ENCODE measurements around the gene ARHGAP42. TPM values are rescaled to one million over a fixed set of nuclear protein-coding genes. Genes with fewer than 3 reads are reported as not detected.
"Not testable (repeated sequence)": the region's sequence is repeated elsewhere in the genome, so short reads cannot be mapped to it uniquely, and the experiment has no call there.

ARHGAP42 gene
- total RNA-seq, 5 donors from 2014 or later (not counting 1 experiment from before 2014, with no cell fraction given), result 0.13 to 0.82 (median 0.49) TPM

GRCh38 chr11:100641456-100641855, 45.6 kb upstream of the ARHGAP42 start:
- POLR2A ChIA-PET, result interaction anchor here in 1 of 2 donors (0.6 kb wide), 1 partner anchor 21 kb away, joined by 8 read pairs; no protein-coding TSS in a partner anchor
- H3K27ac Mint-ChIP-seq, result no peak overlapping the region
- Histone ChIP-seq H3K9me3 (no peaks in the 10 kb centered on the region), H3K27ac (ENCODE audit: low read length) (no peak overlapping the region), H3K4me1 (ENCODE audit: control insufficient read depth in 1 of 2, extremely low read depth in 1 of 2, insufficient read depth in 2 of 2, low read length in 2 of 2) (no peaks in the 10 kb centered on the region), H3K36me3 (ENCODE audit: control insufficient read depth in 2 of 2, extremely low read depth in 1 of 2, insufficient read depth in 1 of 2, low read length in 1 of 2) (no peaks in the 10 kb centered on the region), H3K4me3 (ENCODE audit: control insufficient read depth in 1 of 2, extremely low read depth in 1 of 2, low read length in 1 of 2) (no peak overlapping the region), H3K27me3 (replicated peaks in 1 of 2; ENCODE audit: control insufficient read depth in 2 of 2, extremely low read depth in 1 of 2, insufficient read depth in 2 of 2, low read length in 1 of 2) (no peaks in the 10 kb centered on the region)
- H3K27me3 Mint-ChIP-seq, result no peaks in the 10 kb centered on the region
- H3K36me3 Mint-ChIP-seq, result no peaks in the 10 kb centered on the region
- no peak for ATAC-seq (replicated peaks in 1 of 4)
- CTCF ChIA-PET, result no interaction called here
- peaks cover 4 to 8% (median 5%) of the 10 kb centered on the region in 3 donors for H3K9me3 Mint-ChIP-seq
- H3K4me3 Mint-ChIP-seq, result no peak overlapping the region
- no CpG with 5 or more reads among the region's 5 CpGs for WGBS (ENCODE audit: insufficient coverage)
- H3K4me1 Mint-ChIP-seq, result no peaks in the 10 kb centered on the region
- DNase-seq, result no peak

DNA sequence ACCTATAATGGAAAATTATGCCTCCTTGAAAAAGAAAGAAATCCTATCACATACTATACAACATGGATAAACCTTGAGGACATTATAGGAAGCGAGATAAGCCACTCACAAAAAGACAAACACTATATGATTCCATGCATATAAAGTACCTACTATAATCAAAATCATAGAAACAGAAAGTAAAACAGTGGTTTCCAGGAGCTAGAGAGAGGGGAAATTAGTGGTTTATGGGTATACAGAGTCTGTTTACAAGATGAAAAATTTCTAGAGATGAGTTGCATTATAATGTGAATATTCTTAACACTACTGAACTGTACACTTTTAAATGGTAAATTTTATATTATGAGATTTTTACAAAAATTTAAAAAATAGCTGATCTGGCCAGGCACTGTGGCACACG, 40.5 kb upstream of the ARHGAP42 start:
- Histone ChIP-seq H3K27ac (ENCODE audit: low read length) (no peak overlapping the region), H3K4me3 (ENCODE audit: control insufficient read depth in 1 of 2, extremely low read depth in 1 of 2, low read length in 1 of 2) (no peak overlapping the region), H3K4me1 (ENCODE audit: control insufficient read depth in 1 of 2, extremely low read depth in 1 of 2, insufficient read depth in 2 of 2, low read length in 2 of 2) (no peaks in the 10 kb centered on the region), H3K9me3 (no peaks in the 10 kb centered on the region), H3K27me3 (replicated peaks in 1 of 2; ENCODE audit: control insufficient read depth in 2 of 2, extremely low read depth in 1 of 2, insufficient read depth in 2 of 2, low read length in 1 of 2) (no peaks in the 10 kb centered on the region), H3K36me3 (ENCODE audit: control insufficient read depth in 2 of 2, extremely low read depth in 1 of 2, insufficient read depth in 1 of 2, low read length in 1 of 2) (no peaks in the 10 kb centered on the region)
- CTCF ChIA-PET, result no interaction called here
- H3K9me3 Mint-ChIP-seq, result peaks cover 9 to 19% (median 15%) of the 10 kb centered on the region in 3 donors
- no CpG with 5 or more reads among the region's 2 CpGs for WGBS (ENCODE audit: insufficient coverage)
- no peaks in the 10 kb centered on the region for H3K4me1 Mint-ChIP-seq
- H3K4me3 Mint-ChIP-seq, result no peak overlapping the region
- POLR2A ChIA-PET, result interaction anchor here in 1 of 2 donors (0.6 kb wide), 1 partner anchor 262 kb away, joined by 3 read pairs; no protein-coding TSS in a partner anchor
- H3K36me3 Mint-ChIP-seq, result no peaks in the 10 kb centered on the region
- H3K27me3 Mint-ChIP-seq, result no peaks in the 10 kb centered on the region
- ATAC-seq (replicated peaks in 1 of 4) (no peak), DNase-seq (no peak)
- no peak overlapping the region for H3K27ac Mint-ChIP-seq

DNA sequence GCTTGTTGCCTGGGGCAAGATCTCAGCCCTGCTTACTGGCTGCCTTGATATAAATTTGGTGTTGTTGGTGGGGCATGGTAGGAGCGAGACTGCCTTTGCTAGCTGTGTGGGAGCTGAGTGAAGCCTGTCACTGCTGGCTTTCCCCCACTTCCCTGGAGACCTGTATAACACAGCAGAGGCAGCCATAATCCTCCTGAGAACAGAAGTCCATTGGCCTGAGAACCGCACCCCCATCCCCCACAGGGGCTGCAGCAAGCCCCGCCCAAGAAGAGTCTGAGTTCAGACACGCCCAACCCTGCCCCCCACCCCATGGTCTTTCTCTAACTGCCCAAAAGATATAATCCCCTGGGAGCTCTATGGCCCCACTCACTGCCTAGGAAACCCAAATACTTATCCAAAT, 39.2 kb upstream of the ARHGAP42 start:
- no peak overlapping the region for H3K27ac Mint-ChIP-seq
- no peaks in the 10 kb centered on the region for H3K36me3 ChIP-seq (ENCODE audit: control insufficient read depth in 2 of 2, extremely low read depth in 1 of 2, insufficient read depth in 1 of 2, low read length in 1 of 2)
- no peaks in the 10 kb centered on the region for H3K4me1 Mint-ChIP-seq
- ChIA-PET CTCF (no interaction called here), POLR2A (no interaction called here)
- peaks cover 19 to 26% (median 23%) of the 10 kb centered on the region in 3 donors for H3K9me3 Mint-ChIP-seq
- H3K27me3 ChIP-seq (replicated peaks in 1 of 2; ENCODE audit: control insufficient read depth in 2 of 2, extremely low read depth in 1 of 2, insufficient read depth in 2 of 2, low read length in 1 of 2), result no peaks in the 10 kb centered on the region
- no peak overlapping the region for H3K4me3 ChIP-seq (ENCODE audit: control insufficient read depth in 1 of 2, extremely low read depth in 1 of 2, low read length in 1 of 2)
- no peak overlapping the region for H3K27ac ChIP-seq (ENCODE audit: low read length)
- H3K4me3 Mint-ChIP-seq, result no peak overlapping the region
- ATAC-seq (replicated peaks in 1 of 4) (no peak), DNase-seq (no peak)
- H3K4me1 ChIP-seq (ENCODE audit: control insufficient read depth in 1 of 2, extremely low read depth in 1 of 2, insufficient read depth in 2 of 2, low read length in 2 of 2), result no peaks in the 10 kb centered on the region
- WGBS (ENCODE audit: insufficient coverage), result 90% methylated on average over 2 of the region's 4 CpGs
- no peaks in the 10 kb centered on the region for H3K36me3 Mint-ChIP-seq
- no peaks in the 10 kb centered on the region for H3K27me3 Mint-ChIP-seq
- no peaks in the 10 kb centered on the region for H3K9me3 ChIP-seq

DNA sequence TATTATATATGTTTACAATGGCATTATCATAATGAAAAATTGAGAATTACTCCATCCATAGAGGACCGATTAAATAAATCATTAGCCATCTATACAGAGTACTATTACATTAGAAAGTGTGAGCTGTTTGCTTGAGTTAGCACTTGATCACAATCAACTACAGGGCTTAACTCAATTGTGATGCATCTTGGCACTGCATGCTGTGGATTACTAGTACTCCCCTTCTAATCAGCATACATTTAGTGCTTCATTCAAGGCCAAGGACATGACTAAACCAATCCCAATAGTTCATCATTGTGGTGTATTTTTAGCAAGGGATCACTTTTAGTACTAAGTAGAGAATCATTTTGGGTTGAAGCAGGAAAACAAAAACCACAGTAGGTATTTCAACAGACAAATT, 23.5 kb upstream of the ARHGAP42 start:
- no peak overlapping the region for H3K4me3 Mint-ChIP-seq
- no peaks in the 10 kb centered on the region for H3K27me3 Mint-ChIP-seq
- ATAC-seq (replicated peaks in 1 of 4), result no peak
- WGBS (ENCODE audit: insufficient coverage), result no CpG with 5 or more reads among the region's 1 CpG
- ChIA-PET POLR2A (no interaction called here), CTCF (no interaction called here)
- Histone ChIP-seq H3K27me3 (replicated peaks in 1 of 2; ENCODE audit: control insufficient read depth in 2 of 2, extremely low read depth in 1 of 2, insufficient read depth in 2 of 2, low read length in 1 of 2) (no peaks in the 10 kb centered on the region), H3K4me3 (ENCODE audit: control insufficient read depth in 1 of 2, extremely low read depth in 1 of 2, low read length in 1 of 2) (no peak overlapping the region), H3K4me1 (ENCODE audit: control insufficient read depth in 1 of 2, extremely low read depth in 1 of 2, insufficient read depth in 2 of 2, low read length in 2 of 2) (no peaks in the 10 kb centered on the region), H3K27ac (ENCODE audit: low read length) (no peak overlapping the region), H3K36me3 (ENCODE audit: control insufficient read depth in 2 of 2, extremely low read depth in 1 of 2, insufficient read depth in 1 of 2, low read length in 1 of 2) (no peaks in the 10 kb centered on the region), H3K9me3 (no peaks in the 10 kb centered on the region)
- H3K9me3 Mint-ChIP-seq, result peaks cover 9 to 10% (median 10%) of the 10 kb centered on the region in 3 donors
- DNase-seq, result no peak
- no peaks in the 10 kb centered on the region for H3K36me3 Mint-ChIP-seq
- H3K27ac Mint-ChIP-seq, result no peak overlapping the region
- H3K4me1 Mint-ChIP-seq, result no peaks in the 10 kb centered on the region

DNA sequence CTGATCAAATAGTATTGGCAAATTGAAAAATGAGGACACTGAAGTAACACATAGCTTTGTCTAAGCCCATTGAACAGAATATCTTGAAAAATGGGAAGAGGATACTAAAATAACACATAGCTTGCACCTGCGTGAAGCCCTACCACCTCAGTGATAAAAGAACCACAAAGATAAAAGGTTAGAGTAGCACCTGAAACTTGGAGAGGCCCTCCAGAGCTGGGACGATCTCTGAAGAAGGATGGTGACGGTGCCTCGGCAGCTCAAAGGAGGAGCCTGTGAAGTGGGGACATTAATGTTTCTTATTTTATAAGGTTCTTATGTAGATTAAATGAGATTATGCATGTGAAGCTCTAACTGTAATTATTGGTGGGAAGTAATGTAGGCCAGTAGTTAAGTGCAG, 23.1 kb upstream of the ARHGAP42 start:
- Mint-ChIP-seq H3K36me3 (no peaks in the 10 kb centered on the region), H3K4me1 (no peaks in the 10 kb centered on the region), H3K27ac (no peak overlapping the region), H3K9me3 (peaks cover 5 to 10% (median 6%) of the 10 kb centered on the region in 3 donors), H3K4me3 (no peak overlapping the region), H3K27me3 (no peaks in the 10 kb centered on the region)
- Histone ChIP-seq H3K27me3 (replicated peaks in 1 of 2; ENCODE audit: control insufficient read depth in 2 of 2, extremely low read depth in 1 of 2, insufficient read depth in 2 of 2, low read length in 1 of 2) (no peaks in the 10 kb centered on the region), H3K36me3 (ENCODE audit: control insufficient read depth in 2 of 2, extremely low read depth in 1 of 2, insufficient read depth in 1 of 2, low read length in 1 of 2) (no peaks in the 10 kb centered on the region), H3K4me3 (ENCODE audit: control insufficient read depth in 1 of 2, extremely low read depth in 1 of 2, low read length in 1 of 2) (no peak overlapping the region), H3K4me1 (ENCODE audit: control insufficient read depth in 1 of 2, extremely low read depth in 1 of 2, insufficient read depth in 2 of 2, low read length in 2 of 2) (no peaks in the 10 kb centered on the region), H3K27ac (ENCODE audit: low read length) (no peak overlapping the region), H3K9me3 (no peaks in the 10 kb centered on the region)
- 83% methylated on average over 3 of the region's 4 CpGs for WGBS (ENCODE audit: insufficient coverage)
- ChIA-PET CTCF (no interaction called here), POLR2A (no interaction called here)
- no peak for DNase-seq
- no peak for ATAC-seq (replicated peaks in 1 of 4)

- H3K27ac ChIP-seq (ENCODE audit: low read length); ATAC-seq (replicated peaks in 1 of 4); H3K27me3 ChIP-seq (replicated peaks in 1 of 2; ENCODE audit: control insufficient read depth in 2 of 2, extremely low read depth in 1 of 2, insufficient read depth in 2 of 2, low read length in 1 of 2); H3K4me1 ChIP-seq (ENCODE audit: control insufficient read depth in 1 of 2, extremely low read depth in 1 of 2, insufficient read depth in 2 of 2, low read length in 2 of 2); H3K4me3 Mint-ChIP-seq; H3K27me3 Mint-ChIP-seq; CTCF ChIA-PET; H3K27ac Mint-ChIP-seq; H3K36me3 Mint-ChIP-seq; H3K36me3 ChIP-seq (ENCODE audit: control insufficient read depth in 2 of 2, extremely low read depth in 1 of 2, insufficient read depth in 1 of 2, low read length in 1 of 2); DNase-seq; H3K4me3 ChIP-seq (ENCODE audit: control insufficient read depth in 1 of 2, extremely low read depth in 1 of 2, low read length in 1 of 2); H3K4me1 Mint-ChIP-seq; POLR2A ChIA-PET; H3K9me3 ChIP-seq: not testable (repeated sequence)
- no CpG with 5 or more reads among the region's 3 CpGs for WGBS (ENCODE audit: insufficient coverage)
- H3K9me3 Mint-ChIP-seq, result peaks cover 0 to 11% (median 7%) of the 10 kb centered on the region in 3 donors
Measured at GRCh38 chr11:100666816-100667215, 20.3 kb upstream of the ARHGAP42 start.

DNA sequence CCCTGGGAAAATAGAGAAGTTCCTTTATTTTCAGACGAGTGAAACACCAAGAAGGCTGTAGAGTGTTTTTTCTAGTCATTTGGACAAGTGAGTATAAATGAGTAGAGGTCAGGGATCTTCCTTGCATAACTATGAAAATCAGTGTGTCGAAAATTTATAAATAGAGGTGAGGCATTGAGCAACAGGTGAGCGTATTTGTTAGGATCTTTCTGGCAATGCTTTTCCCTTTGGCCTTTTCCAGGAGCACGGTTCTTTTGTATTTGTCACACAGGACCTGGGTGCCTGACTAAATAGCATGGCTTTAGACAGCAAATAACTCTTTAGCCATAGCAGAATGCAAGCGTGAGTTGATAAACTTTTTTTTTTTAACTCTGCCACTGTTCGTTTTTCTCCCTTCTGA, 19.6 kb upstream of the ARHGAP42 start:
- Mint-ChIP-seq H3K27ac (no peak overlapping the region), H3K9me3 (peaks cover 3 to 8% (median 6%) of the 10 kb centered on the region in 3 donors), H3K27me3 (no peaks in the 10 kb centered on the region), H3K4me1 (no peaks in the 10 kb centered on the region), H3K36me3 (no peaks in the 10 kb centered on the region), H3K4me3 (no peak overlapping the region)
- DNase-seq, result no peak
- POLR2A ChIA-PET, result no interaction called here
- CTCF ChIA-PET, result no interaction called here
- H3K4me1 ChIP-seq (ENCODE audit: control insufficient read depth in 1 of 2, extremely low read depth in 1 of 2, insufficient read depth in 2 of 2, low read length in 2 of 2), result no peaks in the 10 kb centered on the region
- no peak overlapping the region for H3K4me3 ChIP-seq (ENCODE audit: control insufficient read depth in 1 of 2, extremely low read depth in 1 of 2, low read length in 1 of 2)
- H3K27me3 ChIP-seq (replicated peaks in 1 of 2; ENCODE audit: control insufficient read depth in 2 of 2, extremely low read depth in 1 of 2, insufficient read depth in 2 of 2, low read length in 1 of 2), result no peaks in the 10 kb centered on the region
- no peak overlapping the region for H3K27ac ChIP-seq (ENCODE audit: low read length)
- H3K9me3 ChIP-seq, result no peaks in the 10 kb centered on the region
- no peaks in the 10 kb centered on the region for H3K36me3 ChIP-seq (ENCODE audit: control insufficient read depth in 2 of 2, extremely low read depth in 1 of 2, insufficient read depth in 1 of 2, low read length in 1 of 2)
- WGBS (ENCODE audit: insufficient coverage), result 71% methylated on average over 5 of the region's 6 CpGs
- no peak for ATAC-seq (replicated peaks in 1 of 4)

Measured in T-cell (primary cell).